GM12878 (cell line): Measurements from ENCODE around the gene SPATS2L. TPM values are rescaled to one million over a fixed set of nuclear protein-coding genes. Genes with fewer than 3 reads are reported as not detected.

Experiments used
- ATAC-seq: fragments of 200-7000 bp; cut with Tn5 transposase; 3 replicates; pipeline ENCODE4 v1.9.1; 2020; ENCODE audit warnings: mild to moderate bottlenecking, moderate library complexity
- BruUV-seq: library from RNA; stranded (reverse); fragments of 400-500 nt; replicated peaks from 2 replicates; lab custom pipeline; 2021; lab: Mats Ljungman, UMichigan
- CTCF ChIA-PET: fragments of 300-600 bp; sonication (Branson Sonifier 250); formaldehyde crosslinking; extraction: SDS; loops from one replicate; lab custom pipeline; 2021; ENCODE audit warnings: inconsistent platforms; lab: Yijun Ruan, JAX
- POLR2A ChIA-PET: fragments of 350-600 bp; formaldehyde crosslinking; extraction: SDS; loops from one replicate; lab custom pipeline; 2021; ENCODE audit warnings: inconsistent platforms; lab: Charles Lee
- RAD21 ChIA-PET: fragments of 300-600 bp; sonication (Branson Sonifier 250); formaldehyde crosslinking; loops from one replicate; lab custom pipeline; 2023; ENCODE audit warnings: antibody characterized with exemption; ENCODE audit not compliant: unreplicated experiment; lab: Charles Lee
- SMC1A ChIA-PET: fragments of 300-600 bp; sonication (Branson Sonifier 250); formaldehyde crosslinking; loops from one replicate; lab custom pipeline; 2023; ENCODE audit not compliant: unreplicated experiment, uncharacterized antibody; lab: Charles Lee
- DNase-seq: peaks from one replicate; pipeline ENCODE4 v3.0.0-alpha.2; 2011; ENCODE audit warnings: low read depth, low spot score
- FAIRE-seq: peaks from 3 replicates; lab custom pipeline; 2011; peaks lifted over from hg19 to GRCh38; lab: Jason Lieb, UNC
- H2AFZ ChIP-seq: 2 replicates; pipeline ENCODE4 v1.6.0; 2011; ENCODE audit warnings: low read depth, low read length, control low read depth; ENCODE audit not compliant: control insufficient read depth
- H3K27ac ChIP-seq: 2 replicates; pipeline ENCODE4 v1.5.1; 2011; ENCODE audit warnings: control low read depth; ENCODE audit not compliant: control insufficient read depth, insufficient read depth
- H3K27me3 ChIP-seq, 2 experiments: replicated peaks in 1 of 2; 2 replicates each; pipeline versions ENCODE4 v1.6.0 to v1.6.1; 2011; ENCODE audit warnings: low read length in 1 of 2; ENCODE audit not compliant: control insufficient read depth in 2 of 2, insufficient read depth in 2 of 2
- H3K36me3 ChIP-seq, 2 experiments: 2 replicates each; pipeline ENCODE4 v1.5.1; 2011; ENCODE audit warnings: low read length in 1 of 2; ENCODE audit not compliant: control insufficient read depth in 2 of 2, insufficient read depth in 2 of 2
- H3K4me1 ChIP-seq: 2 replicates; pipeline ENCODE4 v1.6.1; 2011; ENCODE audit warnings: mild to moderate bottlenecking, low read length, moderate library complexity, mixed read lengths; ENCODE audit not compliant: control insufficient read depth, insufficient read depth
- H3K4me2 ChIP-seq: 2 replicates; pipeline ENCODE4 v1.6.0; 2011; ENCODE audit warnings: control low read depth; ENCODE audit not compliant: control insufficient read depth, insufficient read depth
- H3K4me3 ChIP-seq: fragments of 200-600 bp; sonication (generic); 2 replicates; pipeline ENCODE4 v1.5.1; 2016
- H3K79me2 ChIP-seq: 2 replicates; pipeline ENCODE4 v1.6.0; 2011; ENCODE audit warnings: low read length; ENCODE audit not compliant: control insufficient read depth, insufficient read depth
- H3K9ac ChIP-seq: 2 replicates; pipeline ENCODE4 v1.8.0; 2011; ENCODE audit warnings: low read length, control low read depth, mixed read lengths; ENCODE audit not compliant: control insufficient read depth, insufficient read depth
- H3K9me3 ChIP-seq: replicated peaks from 3 replicates; pipeline ENCODE4 v1.5.1; 2011; ENCODE audit warnings: mild to moderate bottlenecking, low read length; ENCODE audit not compliant: control insufficient read depth, insufficient read depth
- H4K20me1 ChIP-seq: 2 replicates; pipeline ENCODE4 v1.6.0; 2011; ENCODE audit not compliant: control insufficient read depth, insufficient read depth
- BCL11A ChIP-seq: IDR thresholded peaks from 2 replicates; pipeline ENCODE4 v1.6.1; 2011; ENCODE audit warnings: low read depth, low read length
- IRF3 ChIP-seq: fragments of 450-650 bp; IDR thresholded peaks from 2 replicates; pipeline ENCODE4 v1.6.1; 2014; ENCODE audit warnings: mild to moderate bottlenecking
- NR2C2 ChIP-seq: IDR thresholded peaks from 2 replicates; pipeline ENCODE4 v1.6.1; 2011; ENCODE audit warnings: borderline replicate concordance, low read depth; ENCODE audit not compliant: control insufficient read depth, insufficient read length
- YY1 ChIP-seq: IDR thresholded peaks from 2 replicates; pipeline ENCODE4 v1.6.1; 2011; ENCODE audit warnings: low read depth, mild to moderate bottlenecking, low read length
- WGBS: methylation state at CpG from one replicate; pipeline ENCODE4 v1.1.6; 2016; ENCODE audit warnings: low lambda C conversion rate; ENCODE audit not compliant: insufficient replicate concordance, insufficient coverage; ENCODE audit errors: missing lambda C conversion rate; 5-methylcytosine and 5-hydroxymethylcytosine counted together
- in situ Hi-C: fragments of 300-500 bp; cut with MboI; formaldehyde crosslinking; loops from 9 replicates; pipeline ENCODE4 v1.14.3; 2018; ENCODE audit warnings: mixed read lengths
- intact Hi-C: fragments of 100-400 bp; cut with micrococcal nuclease; formaldehyde crosslinking; loops from one replicate; pipeline ENCODE4 v1.14.2; 2022; ENCODE audit not compliant: unreplicated experiment
- polyA plus RNA-seq, 11 experiments: library from polyadenylated mRNA; depleted of rRNA in 4 of 11; unstranded in 6 of 11; stranded (reverse) in 5 of 11; fragments of >200 nt; fragmentation: Nextera tagmentation in 4 of 11; fragmentation: Illumina TruSeq in 1 of 11; extraction: Ambion mirVana in 4 of 11; extraction: Trizol in 1 of 11; gene quantifications; 1 replicate in 1 of 11; 2 replicates in 10 of 11; pipeline versions ENCODE4 v1.2.1 to v1.2.3, GENCODE V29; 2011 to 2016; ENCODE audit warnings: inconsistent platforms in 2 of 11, missing spikeins in 2 of 11, low read depth in 1 of 11
- total RNA-seq, 4 experiments: library from RNA; depleted of rRNA in 3 of 4; stranded (reverse); fragments of >200 nt in 3 of 4; fragmentation: Illumina TruSeq in 1 of 4; extraction: Trizol in 1 of 4; gene quantifications; 2 replicates each; pipeline versions ENCODE4 v1.2.1 to v1.2.3, GENCODE V29; 2013 to 2021

The SPATS2L gene
- total and polyA plus RNA-seq, 10 of the 15 experiments (the other 5 are each of a cell fraction or from before 2014, with no cell fraction given): 5.2 to 30.0 (median 20.1) TPM

- TF ChIP-seq BCL11A (no peak), YY1 (no peak)
These were observed 200.2 kb downstream of the SPATS2L start (continued) for GRCh38 chr2:200506679-200507078.

- no peak overlapping the region for H3K9ac ChIP-seq
- TF ChIP-seq IRF3 (no peak), NR2C2 (no peak)
- no peaks in the 10 kb centered on the region for H3K4me1 ChIP-seq
- H3K27ac ChIP-seq: no peak overlapping the region
- intact Hi-C loops (no loop called here), in situ Hi-C loops (no loop called here)
- H3K27me3 ChIP-seq: no peaks in the 10 kb centered on the region
- H2AFZ ChIP-seq: no peak overlapping the region
- POLR2A ChIA-PET: interaction anchor here (1.5 kb wide), 1 partner anchor 21 kb away, joined by 5 read pairs; no protein-coding TSS in a partner anchor
- FAIRE-seq (no peak), ATAC-seq (no peak), DNase-seq (no peak)
- RAD21 ChIA-PET: no interaction called here
- no TSS peak for BruUV-seq
- no peaks in the 10 kb centered on the region for H3K9me3 ChIP-seq
- CTCF ChIA-PET: interaction anchor here (0.7 to 5.1 kb wide), 4 partner anchors 13 to 25 kb away, joined by 3 to 45 read pairs (median 4); no protein-coding TSS in a partner anchor
- H3K36me3 ChIP-seq: no peaks in the 10 kb centered on the region
- peaks cover 11% of the 10 kb centered on the region for H3K79me2 ChIP-seq
- SMC1A ChIA-PET: interaction anchor here (0.7 to 1.2 kb wide), 4 partner anchors 13 to 24 kb away, joined by 3 to 4 read pairs (median 3); no protein-coding TSS in a partner anchor
- no peaks in the 10 kb centered on the region for H4K20me1 ChIP-seq
- 97% methylated on average over 2 of the region's 2 CpGs for WGBS
- no peak overlapping the region for H3K4me2 ChIP-seq
- no peak overlapping the region for H3K4me3 ChIP-seq
These were observed 200.7 kb downstream of the SPATS2L start for GRCh38 chr2:200507179-200507578.
